KMS-11 (cell line): ENCODE results near the gene FANK1.

Experiments
- H2AFZ ChIP-seq: fragments of 200-600 bp; sonication (generic); 2 replicates; pipeline ENCODE4 v1.6.1; 2016; ENCODE audit warnings: antibody characterized with exemption, mixed run types, low read depth
- H3K27ac ChIP-seq: fragments of 200-600 bp; sonication (generic); 2 replicates; pipeline ENCODE4 v1.6.1; 2016; ENCODE audit warnings: mild to moderate bottlenecking, mixed run types
- H3K27me3 ChIP-seq: fragments of 200-600 bp; sonication (generic); 2 replicates; pipeline ENCODE4 v1.6.1; 2017; ENCODE audit warnings: mild to moderate bottlenecking, low read depth, mixed run types, moderate library complexity; ENCODE audit not compliant: insufficient read depth
- H3K36me3 ChIP-seq: fragments of 200-600 bp; sonication (generic); 2 replicates; pipeline ENCODE4 v1.6.1; 2017; ENCODE audit warnings: mild to moderate bottlenecking, mixed run types; ENCODE audit not compliant: insufficient read depth
- H3K4me1 ChIP-seq: fragments of 200-600 bp; sonication (generic); 2 replicates; pipeline ENCODE4 v1.6.1; 2016; ENCODE audit warnings: mild to moderate bottlenecking, low read depth, mixed run types; ENCODE audit not compliant: poor library complexity, severe bottlenecking
- H3K4me2 ChIP-seq: fragments of 200-600 bp; sonication (generic); 2 replicates; pipeline ENCODE4 v1.7.0; 2016; ENCODE audit warnings: mild to moderate bottlenecking, mixed run types
- H3K4me3 ChIP-seq: fragments of 200-600 bp; sonication (generic); IDR thresholded peaks from 2 replicates; pipeline ENCODE4 v1.6.1; 2017; ENCODE audit warnings: low read depth, low read length, mixed read lengths; ENCODE audit not compliant: insufficient read depth
- H3K79me2 ChIP-seq: fragments of 200-600 bp; sonication (generic); 2 replicates; pipeline ENCODE4 v1.6.1; 2016; ENCODE audit warnings: low read depth, mixed run types; ENCODE audit not compliant: insufficient read depth
- H3K9ac ChIP-seq: fragments of 200-600 bp; sonication (generic); 2 replicates; pipeline ENCODE4 v1.6.1; 2016; ENCODE audit warnings: mild to moderate bottlenecking, mixed run types
- H4K20me1 ChIP-seq: fragments of 200-600 bp; sonication (generic); 2 replicates; pipeline ENCODE4 v1.6.1; 2016; ENCODE audit warnings: mild to moderate bottlenecking, mixed run types; ENCODE audit not compliant: insufficient read depth
- CTCF ChIP-seq: fragments of 200-600 bp; sonication (generic); conservative IDR thresholded peaks from 2 replicates; pipeline ENCODE4 v1.6.1; 2017; ENCODE audit warnings: low read depth, mild to moderate bottlenecking, antibody characterized with exemption, low read length, moderate library complexity, mixed read lengths

Gene FANK1

GRCh38 chr10:126054191-126054590, 157.8 kb downstream of the FANK1 start:
- Histone ChIP-seq H3K36me3 (no peaks in the 10 kb centered on the region), H3K4me1 (no peaks in the 10 kb centered on the region), H3K27me3 (no peaks in the 10 kb centered on the region), H3K4me2 (no peak overlapping the region), H2AFZ (no peak overlapping the region), H3K9ac (no peak overlapping the region), H3K79me2 (no peaks in the 10 kb centered on the region), H3K4me3 (no peak overlapping the region), H3K27ac (no peak overlapping the region), H4K20me1 (no peaks in the 10 kb centered on the region)
- TF ChIP-seq CTCF: no peak

GRCh38 chr10:126057494-126057893, 161.1 kb downstream of the FANK1 start:
- Histone ChIP-seq H3K79me2 (no peaks in the 10 kb centered on the region), H4K20me1 (no peaks in the 10 kb centered on the region), H3K4me1 (no peaks in the 10 kb centered on the region), H3K27ac (no peak overlapping the region), H3K9ac (no peak overlapping the region), H3K27me3 (no peaks in the 10 kb centered on the region), H3K36me3 (no peaks in the 10 kb centered on the region), H3K4me2 (no peak overlapping the region), H2AFZ (no peak overlapping the region), H3K4me3 (no peak overlapping the region)
- TF ChIP-seq CTCF: no peak

- Histone ChIP-seq H3K79me2 (no peaks in the 10 kb centered on the region), H3K27ac (no peak overlapping the region), H3K36me3 (no peaks in the 10 kb centered on the region), H3K9ac (no peak overlapping the region), H4K20me1 (no peaks in the 10 kb centered on the region), H3K4me3 (no peak overlapping the region), H2AFZ (no peak overlapping the region), H3K27me3 (no peaks in the 10 kb centered on the region), H3K4me1 (no peaks in the 10 kb centered on the region), H3K4me2 (no peak overlapping the region)
- TF ChIP-seq CTCF: no peak
Measured at GRCh38 chr10:126058104-126058503, 161.7 kb downstream of the FANK1 start.

GRCh38 chr10:126058507-126058906, 162.1 kb downstream of the FANK1 start:
- no peak overlapping the region for H3K27ac ChIP-seq
- H3K79me2 ChIP-seq: no peaks in the 10 kb centered on the region
- no peak overlapping the region for H3K9ac ChIP-seq
- H2AFZ ChIP-seq: no peak overlapping the region
- H4K20me1 ChIP-seq: no peaks in the 10 kb centered on the region
- no peaks in the 10 kb centered on the region for H3K27me3 ChIP-seq
- H3K4me3 ChIP-seq: no peak overlapping the region
- no peak for TF ChIP-seq CTCF
- H3K4me2 ChIP-seq: no peak overlapping the region
- H3K4me1 ChIP-seq: no peaks in the 10 kb centered on the region
- no peaks in the 10 kb centered on the region for H3K36me3 ChIP-seq
